ENCODE measurements around the gene AAK1.
"Not testable (repeated sequence)": the region's sequence is repeated elsewhere in the genome, so short reads cannot be mapped to it uniquely, and the experiment has no call there.

Gene AAK1

GRCh38 chr2:69677914-69678313, 34.4 kb upstream of the AAK1 start:
- 96% methylated on average over 5 of the region's 5 CpGs for WGBS
- Histone ChIP-seq H3K27ac (ENCODE audit: low read depth, low read length) (no peak overlapping the region), H3K36me3 (ENCODE audit: insufficient read depth, low read length) (no peaks in the 10 kb centered on the region), H3K27me3 (ENCODE audit: insufficient read depth, low read length) (no peaks in the 10 kb centered on the region), H3K4me3 (ENCODE audit: low read length) (no peak overlapping the region), H3K9me3 (ENCODE audit: insufficient read depth, low read depth, low read length) (no peaks in the 10 kb centered on the region), H3K4me1 (ENCODE audit: insufficient read depth, low read length) (0 out of 2 replicates have a peak, but pooled peaks cover 6% of the 10 kb centered on the region), H3K9ac (ENCODE audit: low read depth, low read length) (no peak overlapping the region)

DNA sequence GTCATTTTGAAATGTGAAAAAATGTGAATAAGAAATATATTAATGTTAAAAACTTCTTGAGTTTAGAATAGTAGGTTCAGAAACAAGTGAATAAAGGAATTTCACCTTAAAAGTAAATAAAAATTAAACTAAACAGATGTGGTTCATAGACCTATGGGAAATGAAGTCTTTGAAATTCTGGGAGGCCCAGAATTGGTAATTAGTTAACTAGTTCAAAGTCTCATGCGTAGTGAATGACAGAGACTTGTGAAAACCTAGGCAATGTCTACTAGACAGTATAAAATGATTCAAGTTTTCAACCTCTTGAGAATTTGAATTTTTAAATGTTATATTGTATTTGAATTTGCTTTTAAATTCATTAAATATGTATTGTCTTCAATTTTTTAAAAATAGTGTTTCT, 32.6 kb upstream of the AAK1 start:
- H3K36me3 ChIP-seq (ENCODE audit: insufficient read depth, low read length), result no peaks in the 10 kb centered on the region
- H3K9me3 ChIP-seq (ENCODE audit: insufficient read depth, low read depth, low read length), result no peaks in the 10 kb centered on the region
- no peak overlapping the region for H3K9ac ChIP-seq (ENCODE audit: low read depth, low read length)
- H3K4me3 ChIP-seq (ENCODE audit: low read length), result no peak overlapping the region
- 0 out of 2 replicates have a peak, but pooled peaks cover 2% of the 10 kb centered on the region for H3K4me1 ChIP-seq (ENCODE audit: insufficient read depth, low read length)
- no peaks in the 10 kb centered on the region for H3K27me3 ChIP-seq (ENCODE audit: insufficient read depth, low read length)
- 100% methylated on average over 1 of the region's 1 CpG for WGBS
- no peak overlapping the region for H3K27ac ChIP-seq (ENCODE audit: low read depth, low read length)

DNA sequence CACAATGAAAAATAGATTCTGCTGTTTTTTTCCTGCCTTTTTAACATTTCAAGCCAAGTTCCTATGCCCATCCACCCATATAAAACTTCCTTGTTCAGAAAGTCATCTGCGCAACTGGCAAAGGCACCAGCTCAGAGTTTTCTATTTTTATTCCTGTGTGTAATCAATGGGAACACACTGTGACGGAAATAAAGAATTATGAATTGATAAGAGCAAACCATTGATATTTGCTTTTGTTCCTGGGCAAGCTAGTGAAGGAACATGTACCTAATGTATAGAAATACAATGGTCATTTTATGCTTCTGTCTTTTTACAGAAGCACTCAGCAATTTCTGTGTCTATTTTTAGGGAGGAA, 30.8 kb upstream of the AAK1 start:
- Histone ChIP-seq H3K9ac (ENCODE audit: low read depth, low read length) (no peak overlapping the region), H3K27me3 (ENCODE audit: insufficient read depth, low read length) (no peaks in the 10 kb centered on the region), H3K4me1 (ENCODE audit: insufficient read depth, low read length) (0 out of 2 replicates have a peak, but pooled peaks cover 2% of the 10 kb centered on the region), H3K9me3 (ENCODE audit: insufficient read depth, low read depth, low read length) (no peaks in the 10 kb centered on the region), H3K27ac (ENCODE audit: low read depth, low read length) (no peak overlapping the region), H3K4me3 (ENCODE audit: low read length) (no peak overlapping the region), H3K36me3 (ENCODE audit: insufficient read depth, low read length) (no peaks in the 10 kb centered on the region)
- WGBS, result 93% methylated on average over 2 of the region's 2 CpGs

GRCh38 chr2:69673098-69673497, 29.6 kb upstream of the AAK1 start:
- H3K4me3 ChIP-seq (ENCODE audit: low read length); H3K27ac ChIP-seq (ENCODE audit: low read depth, low read length); H3K36me3 ChIP-seq (ENCODE audit: insufficient read depth, low read length); H3K4me1 ChIP-seq (ENCODE audit: insufficient read depth, low read length); H3K27me3 ChIP-seq (ENCODE audit: insufficient read depth, low read length); H3K9ac ChIP-seq (ENCODE audit: low read depth, low read length); H3K9me3 ChIP-seq (ENCODE audit: insufficient read depth, low read depth, low read length): not testable (repeated sequence)
- 90% methylated on average over 2 of the region's 3 CpGs for WGBS

- Histone ChIP-seq H3K9ac (ENCODE audit: low read depth, low read length) (no peak overlapping the region), H3K9me3 (ENCODE audit: insufficient read depth, low read depth, low read length) (no peaks in the 10 kb centered on the region), H3K27me3 (ENCODE audit: insufficient read depth, low read length) (no peaks in the 10 kb centered on the region), H3K36me3 (ENCODE audit: insufficient read depth, low read length) (no peaks in the 10 kb centered on the region), H3K4me1 (ENCODE audit: insufficient read depth, low read length) (no peaks in the 10 kb centered on the region), H3K4me3 (ENCODE audit: low read length) (no peak overlapping the region), H3K27ac (ENCODE audit: low read depth, low read length) (no peak overlapping the region)
- WGBS, result 88% methylated on average over 2 of the region's 2 CpGs
Observed at GRCh38 chr2:69669666-69670065, 26.1 kb upstream of the AAK1 start.

GRCh38 chr2:69668598-69668997, 25.1 kb upstream of the AAK1 start:
- Histone ChIP-seq H3K36me3 (ENCODE audit: insufficient read depth, low read length) (no peaks in the 10 kb centered on the region), H3K27ac (ENCODE audit: low read depth, low read length) (no peak overlapping the region), H3K9ac (ENCODE audit: low read depth, low read length) (no peak overlapping the region), H3K4me1 (ENCODE audit: insufficient read depth, low read length) (no peaks in the 10 kb centered on the region), H3K27me3 (ENCODE audit: insufficient read depth, low read length) (no peaks in the 10 kb centered on the region), H3K4me3 (ENCODE audit: low read length) (no peak overlapping the region), H3K9me3 (ENCODE audit: insufficient read depth, low read depth, low read length) (no peaks in the 10 kb centered on the region)
- 91% methylated on average over 4 of the region's 5 CpGs for WGBS

DNA sequence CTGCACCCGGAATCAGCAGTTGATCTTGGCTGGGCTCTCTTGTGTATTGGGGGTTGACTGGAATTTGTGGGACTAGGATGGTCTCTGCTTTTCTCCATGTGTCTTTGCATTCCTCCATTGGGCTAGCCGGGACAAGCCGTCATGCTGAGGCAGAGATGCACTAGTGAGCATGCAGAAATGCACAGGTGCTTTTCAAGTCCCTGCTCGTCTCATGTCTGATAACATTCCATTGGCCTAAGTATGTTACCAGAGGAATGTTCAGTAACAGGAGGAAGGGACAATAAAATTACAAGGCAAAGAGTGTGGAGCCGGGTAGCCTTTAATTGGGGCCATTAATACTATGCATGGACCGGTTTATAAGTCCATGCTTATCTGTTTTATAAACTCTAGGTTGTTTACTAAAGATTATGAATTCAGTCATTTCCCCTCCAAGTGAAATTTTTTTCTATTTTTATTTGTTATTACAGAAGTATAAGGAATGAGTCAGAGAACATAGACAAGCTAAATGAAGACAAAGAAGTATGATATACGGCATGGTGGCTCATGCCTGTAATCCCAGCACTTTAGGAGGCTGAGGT, 24.4 kb upstream of the AAK1 start:
- no peak overlapping the region for H3K27ac ChIP-seq (ENCODE audit: low read depth, low read length)
- WGBS, result 91% methylated on average over 7 of the region's 7 CpGs
- H3K9me3 ChIP-seq (ENCODE audit: insufficient read depth, low read depth, low read length), result no peaks in the 10 kb centered on the region
- no peak overlapping the region for H3K4me3 ChIP-seq (ENCODE audit: low read length)
- no peak overlapping the region for H3K9ac ChIP-seq (ENCODE audit: low read depth, low read length)
- no peaks in the 10 kb centered on the region for H3K4me1 ChIP-seq (ENCODE audit: insufficient read depth, low read length)
- no peaks in the 10 kb centered on the region for H3K36me3 ChIP-seq (ENCODE audit: insufficient read depth, low read length)
- no peaks in the 10 kb centered on the region for H3K27me3 ChIP-seq (ENCODE audit: insufficient read depth, low read length)

- no peaks in the 10 kb centered on the region for H3K27me3 ChIP-seq (ENCODE audit: insufficient read depth, low read length)
- H3K27ac ChIP-seq (ENCODE audit: low read depth, low read length), result no peak overlapping the region
- no peaks in the 10 kb centered on the region for H3K9me3 ChIP-seq (ENCODE audit: insufficient read depth, low read depth, low read length)
- H3K4me3 ChIP-seq (ENCODE audit: low read length), result no peak overlapping the region
- WGBS, result 95% methylated on average over 8 of the region's 9 CpGs
- no peaks in the 10 kb centered on the region for H3K4me1 ChIP-seq (ENCODE audit: insufficient read depth, low read length)
- no peaks in the 10 kb centered on the region for H3K36me3 ChIP-seq (ENCODE audit: insufficient read depth, low read length)
- H3K9ac ChIP-seq (ENCODE audit: low read depth, low read length), result no peak overlapping the region
Observed at GRCh38 chr2:69665152-69665551, 21.6 kb upstream of the AAK1 start.

DNA sequence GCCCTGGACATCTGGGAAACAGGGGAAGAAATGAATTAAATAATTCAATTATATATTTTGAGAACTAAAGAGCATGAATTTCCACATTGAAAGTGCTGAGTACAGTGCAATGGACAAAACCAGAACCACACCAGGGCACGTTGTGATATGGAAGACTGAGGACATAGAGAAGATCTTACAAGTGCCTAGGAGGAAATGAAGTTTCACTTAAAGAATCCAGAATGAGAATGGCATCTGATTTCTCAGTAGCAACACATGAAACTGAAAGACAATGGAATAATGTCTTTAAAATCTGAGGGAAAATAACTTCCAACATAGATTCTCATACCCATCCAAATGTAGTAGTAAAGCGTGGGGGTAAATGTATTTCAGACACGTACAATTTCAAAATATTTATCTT, 20.3 kb upstream of the AAK1 start:
- Histone ChIP-seq H3K9me3 (ENCODE audit: insufficient read depth, low read depth, low read length) (no peaks in the 10 kb centered on the region), H3K27ac (ENCODE audit: low read depth, low read length) (no peak overlapping the region), H3K4me1 (ENCODE audit: insufficient read depth, low read length) (no peaks in the 10 kb centered on the region), H3K36me3 (ENCODE audit: insufficient read depth, low read length) (no peaks in the 10 kb centered on the region), H3K27me3 (ENCODE audit: insufficient read depth, low read length) (no peaks in the 10 kb centered on the region), H3K4me3 (ENCODE audit: low read length) (no peak overlapping the region), H3K9ac (ENCODE audit: low read depth, low read length) (no peak overlapping the region)
- WGBS, result 97% methylated on average over 1 of the region's 3 CpGs

- not testable (repeated sequence) for H3K27ac ChIP-seq (ENCODE audit: low read depth, low read length); H3K27me3 ChIP-seq (ENCODE audit: insufficient read depth, low read length); H3K36me3 ChIP-seq (ENCODE audit: insufficient read depth, low read length); H3K4me1 ChIP-seq (ENCODE audit: insufficient read depth, low read length); H3K9me3 ChIP-seq (ENCODE audit: insufficient read depth, low read depth, low read length); H3K9ac ChIP-seq (ENCODE audit: low read depth, low read length); H3K4me3 ChIP-seq (ENCODE audit: low read length)
- WGBS, result no CpG with 5 or more reads among the region's 2 CpGs
Observed at GRCh38 chr2:69662547-69662946, 19.0 kb upstream of the AAK1 start.

- H3K4me1 ChIP-seq (ENCODE audit: insufficient read depth, low read length), result no peaks in the 10 kb centered on the region
- no peak overlapping the region for H3K27ac ChIP-seq (ENCODE audit: low read depth, low read length)
- WGBS, result 83% methylated on average over 1 of the region's 1 CpG
- H3K4me3 ChIP-seq (ENCODE audit: low read length), result no peak overlapping the region
- H3K9ac ChIP-seq (ENCODE audit: low read depth, low read length), result no peak overlapping the region
- H3K9me3 ChIP-seq (ENCODE audit: insufficient read depth, low read depth, low read length), result no peaks in the 10 kb centered on the region
- no peaks in the 10 kb centered on the region for H3K27me3 ChIP-seq (ENCODE audit: insufficient read depth, low read length)
- no peaks in the 10 kb centered on the region for H3K36me3 ChIP-seq (ENCODE audit: insufficient read depth, low read length)
Observed at GRCh38 chr2:69660637-69661036, 17.1 kb upstream of the AAK1 start.

- no peaks in the 10 kb centered on the region for H3K9me3 ChIP-seq (ENCODE audit: insufficient read depth, low read depth, low read length)
- H3K36me3 ChIP-seq (ENCODE audit: insufficient read depth, low read length), result no peaks in the 10 kb centered on the region
- H3K27me3 ChIP-seq (ENCODE audit: insufficient read depth, low read length), result no peaks in the 10 kb centered on the region
- no peak overlapping the region for H3K9ac ChIP-seq (ENCODE audit: low read depth, low read length)
- WGBS, result 80% methylated on average over 2 of the region's 2 CpGs
- no peaks in the 10 kb centered on the region for H3K4me1 ChIP-seq (ENCODE audit: insufficient read depth, low read length)
- H3K4me3 ChIP-seq (ENCODE audit: low read length), result no peak overlapping the region
- no peak overlapping the region for H3K27ac ChIP-seq (ENCODE audit: low read depth, low read length)
Observed at GRCh38 chr2:69659941-69660483, 16.5 kb upstream of the AAK1 start.

All from HUES64 (cell line).